Tibial artery (tissue), 4 donors: ENCODE results near the gene ZNF214.
"Not testable (repeated sequence)": the region's sequence is repeated elsewhere in the genome, so short reads cannot be mapped to it uniquely, and the experiment has no call there.

Source experiments
- DNase-seq, 2 donors: peaks; one replicate each; pipeline ENCODE4 v3.0.0-alpha.2; 2019
- H3K27ac ChIP-seq, 2 donors: fragments of 200-600 bp; sonication (generic) in 1 of 2; 1 replicate in 1 of 2; 2 replicates in 1 of 2; pipeline ENCODE4 v1.5.1; 2018 to 2019; ENCODE audit warnings: mild to moderate bottlenecking in 1 of 2
- H3K27me3 ChIP-seq, 2 donors: fragments of 200-600 bp; sonication (generic) in 1 of 2; one replicate each; pipeline versions ENCODE4 v1.5.1 to v1.6.0; 2016 to 2019
- H3K36me3 ChIP-seq, 3 donors: fragments of 200-600 bp; sonication (generic) in 2 of 3; one replicate each; pipeline ENCODE4 v1.5.1; 2016 to 2019; ENCODE audit warnings: mild to moderate bottlenecking in 2 of 3
- H3K4me1 ChIP-seq, 4 donors: fragments of 200-600 bp; sonication (generic) in 2 of 4; 1 replicate in 3 of 4; 2 replicates in 1 of 4; pipeline ENCODE4 v1.5.1; 2016 to 2019
- H3K4me3 ChIP-seq, 2 donors: fragments of 200-600 bp; sonication (generic) in 1 of 2; 1 replicate in 1 of 2; 2 replicates in 1 of 2; pipeline ENCODE4 v1.5.1; 2018 to 2019; ENCODE audit warnings: mild to moderate bottlenecking in 2 of 2
- H3K9me3 ChIP-seq, 3 donors: fragments of 200-600 bp; sonication (generic) in 1 of 3; one replicate each; pipeline ENCODE4 v1.5.1; 2016 to 2019
- CTCF ChIP-seq, 2 experiments: fragments of 200-600 bp in 1 of 2; fragments of 450-650 bp in 1 of 2; IDR thresholded peaks; one replicate each; pipeline ENCODE4 v1.5.1; 2017 to 2019; ENCODE audit warnings: antibody characterized with exemption in 2 of 2, mild to moderate bottlenecking in 1 of 2, moderate library complexity in 1 of 2
- intact Hi-C: fragments of 100-400 bp; cut with DNase I; formaldehyde crosslinking; loops from one replicate; pipeline ENCODE4 v1.15.0; 2023; ENCODE audit warnings: low total_unique reads

The ZNF214 gene

DNA sequence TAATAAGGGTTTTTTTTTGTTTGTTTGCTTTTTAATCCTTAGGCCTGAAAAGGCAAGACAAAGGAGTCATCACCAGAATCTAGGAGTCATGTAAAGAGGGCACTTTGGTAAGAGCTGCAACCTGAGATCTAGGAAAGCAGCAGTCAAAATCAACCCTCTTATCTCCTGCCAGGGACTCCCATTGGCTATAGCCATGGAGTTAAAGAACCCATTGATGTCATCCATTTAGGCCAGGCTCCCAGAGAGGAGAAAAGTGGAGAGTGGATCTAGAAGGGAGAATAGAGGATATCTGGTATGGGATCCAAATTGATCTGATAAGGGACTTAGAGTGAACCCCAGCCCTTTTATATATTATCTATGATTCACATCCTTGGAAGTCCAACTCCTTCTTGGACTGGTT is 58.0 kb downstream of the ZNF214 start:
- no peaks in the 10 kb centered on the region for H3K4me1 ChIP-seq
- intact Hi-C loops: no loop called here
- H3K36me3 ChIP-seq: no peaks in the 10 kb centered on the region
- no peak for TF ChIP-seq CTCF (IDR thresholded peaks at IDR 0.05)
- H3K4me3 ChIP-seq: no peak overlapping the region
- no peak overlapping the region for H3K27ac ChIP-seq
- DNase-seq: no peak
- H3K9me3 ChIP-seq: no peaks in the 10 kb centered on the region
- H3K27me3 ChIP-seq: no peaks in the 10 kb centered on the region

- DNase-seq, intact Hi-C loops, H3K27ac ChIP-seq, H3K4me3 ChIP-seq, H3K36me3 ChIP-seq, H3K27me3 ChIP-seq, H3K4me1 ChIP-seq: not testable (repeated sequence)
- H3K9me3 ChIP-seq: peaks cover 0 to 14% (median 5%) of the 10 kb centered on the region in 3 donors
Measured at GRCh38 chr11:6954248-6954647, 65.9 kb downstream of the ZNF214 start.
